ENCODE measurements around the gene DYNC2LI1. TPM values are rescaled to one million over a fixed set of nuclear protein-coding genes. Genes with fewer than 3 reads are reported as not detected.

Gene DYNC2LI1
- total and polyA plus RNA-seq, 2 of the 8 experiments (the other 6 are each of a cell fraction or from before 2014, with no cell fraction given): 3.9 to 7.6 TPM

DNA sequence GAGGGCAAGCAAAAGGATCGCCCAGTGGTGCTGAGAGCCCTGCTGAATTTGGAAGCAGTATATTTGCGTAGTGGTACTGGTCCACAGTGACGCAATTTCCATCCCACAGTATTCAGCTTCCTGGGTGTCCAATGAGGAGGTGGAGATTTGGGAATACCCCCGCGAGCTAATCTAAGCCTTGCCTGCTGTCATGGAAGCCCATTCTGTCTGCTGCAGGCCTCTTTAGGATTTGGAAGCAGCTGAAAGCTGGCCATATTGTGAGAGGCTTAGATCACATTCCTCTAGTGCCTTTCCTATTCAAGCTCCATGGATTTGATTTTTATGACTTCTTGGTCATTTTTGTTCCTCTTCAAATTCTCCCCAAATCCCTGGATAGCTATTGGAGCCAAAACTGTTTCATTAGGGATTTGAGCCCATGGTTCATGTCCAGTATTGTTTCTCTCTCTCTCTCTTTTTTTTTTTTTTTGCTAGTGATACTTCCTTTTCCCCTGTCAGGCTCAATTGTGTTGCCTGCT is 22.3 kb upstream of the DYNC2LI1 start:
- no peak overlapping the region for H2AK5ac ChIP-seq (ENCODE audit: low read depth, low read length)
- H3K14ac ChIP-seq (ENCODE audit: insufficient read length): no peak overlapping the region
- ChIA-PET POLR2A (ENCODE audit: partially characterized antibody) (no interaction called here), CTCF (ENCODE audit: partially characterized antibody) (interaction anchor here (0.6 to 1.1 kb wide), 3 partner anchors 15 to 54 kb away, joined by 3 to 4 read pairs (median 3); no protein-coding TSS in a partner anchor)
- H3K79me1 ChIP-seq (ENCODE audit: low read depth, low read length): no peaks in the 10 kb centered on the region
- no peak overlapping the region for H3K27ac ChIP-seq (ENCODE audit: low read depth, low read length)
- H3K23me2 ChIP-seq (ENCODE audit: low read depth, low read length): no peaks in the 10 kb centered on the region; the same call in 1 of the 2 replicates
- no peaks in the 10 kb centered on the region for H3K79me2 ChIP-seq (ENCODE audit: control insufficient read depth in 1 of 2, insufficient read depth in 2 of 2, low read length in 2 of 2)
- no peak overlapping the region for H4K91ac ChIP-seq (replicated peaks; ENCODE audit: insufficient read length, low read length)
- no peak overlapping the region for H2BK120ac ChIP-seq (replicated peaks; ENCODE audit: low read depth, low read length)
- DNase-seq (ENCODE audit: low read depth in 1 of 2, low spot score in 2 of 2) (no peak), FAIRE-seq (no peak)
- no peak overlapping the region for H3K4ac ChIP-seq (replicated peaks; ENCODE audit: insufficient read length, low read depth, low read length)
- peaks cover 0 to 4% (median 0%) of the 10 kb centered on the region in 4 experiments; a peak in 1 of 7 replicates for H3K4me1 ChIP-seq (replicated peaks in 1 of 4; ENCODE audit: control insufficient read depth in 3 of 4, insufficient read depth in 4 of 4, low read length in 3 of 4)
- H2BK12ac ChIP-seq (ENCODE audit: low read depth, low read length): no peak overlapping the region
- H2BK5ac ChIP-seq (ENCODE audit: low read depth, low read length): no peak overlapping the region
- no peak overlapping the region for H4K5ac ChIP-seq (ENCODE audit: insufficient read length, low read depth, low read length)
- no peak for TF ChIP-seq EZH2 (IDR thresholded peaks at IDR 0.05; ENCODE audit: low read depth, low read length, severe bottlenecking)
- no peak for TF ChIP-seq BRCA1 (IDR thresholded peaks at IDR 0.05; ENCODE audit: low read depth, low read length)
- TF ChIP-seq RBBP5 (IDR thresholded peaks at IDR 0.05; ENCODE audit: borderline replicate concordance, low read depth, low read length): no peak
- TF ChIP-seq, protein P1, sequence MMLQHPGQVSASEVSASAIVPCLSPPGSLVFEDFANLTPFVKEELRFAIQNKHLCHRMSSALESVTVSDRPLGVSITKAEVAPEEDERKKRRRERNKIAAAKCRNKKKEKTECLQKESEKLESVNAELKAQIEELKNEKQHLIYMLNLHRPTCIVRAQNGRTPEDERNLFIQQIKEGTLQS (IDR thresholded peaks at IDR 0.05; ENCODE audit: insufficient read depth, low read depth, low read length): no peak
- H4K20me1 ChIP-seq (replicated peaks in 1 of 2; ENCODE audit: control insufficient read depth in 1 of 2, insufficient read depth in 2 of 2, low read length in 2 of 2): no peaks in the 10 kb centered on the region
- no peak overlapping the region for H4K8ac ChIP-seq (ENCODE audit: extremely low read depth, insufficient read depth, low read length)
- H3K4me2 ChIP-seq (ENCODE audit: insufficient read depth in 1 of 2, low read depth in 2 of 2, low read length in 2 of 2): no peak overlapping the region
- 90% methylated on average over 5 of the region's 5 CpGs; no CpG with 5 or more reads in 1 of the 2 experiments for WGBS, 2 experiments (ENCODE audit: extremely low coverage in 1 of 2, insufficient coverage in 1 of 2, insufficient read length in 1 of 2, insufficient replicate concordance in 2 of 2, low coverage in 1 of 2, low lambda C conversion rate in 2 of 2, missing lambda C conversion rate in 1 of 2)
- H3K18ac ChIP-seq (ENCODE audit: extremely low read depth, low read length): no peak overlapping the region
- H3K4me3 ChIP-seq (ENCODE audit: extremely low read depth in 1 of 4, insufficient read depth in 2 of 4, low read depth in 3 of 4, low read length in 4 of 4): no peak overlapping the region
- H2AFZ ChIP-seq (ENCODE audit: low read length): no peak overlapping the region
- H3K9ac ChIP-seq (replicated peaks in 1 of 4; ENCODE audit: extremely low read depth in 1 of 4, low read depth in 3 of 4, low read length in 3 of 4): no peak overlapping the region
- H2BK20ac ChIP-seq (ENCODE audit: low read length): no peak overlapping the region
- no peaks in the 10 kb centered on the region for H3K9me3 ChIP-seq (ENCODE audit: insufficient read depth in 2 of 2, low read depth in 1 of 2, low read length in 1 of 2)
- no peak overlapping the region for H2BK15ac ChIP-seq (ENCODE audit: low read length)
- no peak overlapping the region for H3K56ac ChIP-seq (replicated peaks; ENCODE audit: insufficient read length, low read depth, low read length)
- H3K36me3 ChIP-seq (ENCODE audit: control insufficient read depth in 2 of 4, insufficient read depth in 4 of 4, low read length in 3 of 4): no peaks in the 10 kb centered on the region
- no peaks in the 10 kb centered on the region for H3K27me3 ChIP-seq (replicated peaks in 1 of 4; ENCODE audit: control insufficient read depth in 3 of 4, extremely low read depth in 1 of 4, insufficient read depth in 3 of 4, low read length in 3 of 4)
- no peak overlapping the region for H3K23ac ChIP-seq (ENCODE audit: insufficient read length)
